Cardiac muscle cell (in vitro differentiated cells and primary cell): ENCODE data around the gene SLC26A6. TPM values are rescaled to one million over a fixed set of nuclear protein-coding genes. Genes with fewer than 3 reads are reported as not detected.

Source experiments
- DNase-seq, 2 donors: peaks; one replicate each; pipeline versions ENCODE4 v3.0.0 to v3.0.0-alpha.2; 2010 to 2017; ENCODE audit warnings: low read depth in 1 of 2, low spot score in 1 of 2
- H3K27ac ChIP-seq: fragments of 200-600 bp; sonication (generic); 2 replicates; pipeline ENCODE4 v1.5.1; 2016
- H3K27me3 ChIP-seq: fragments of 200-600 bp; sonication (generic); 2 replicates; pipeline ENCODE4 v1.6.0; 2016; ENCODE audit warnings: control low read depth
- H3K36me3 ChIP-seq: fragments of 200-600 bp; sonication (generic); 2 replicates; pipeline ENCODE4 v1.5.1; 2016; ENCODE audit warnings: control low read depth
- H3K4me1 ChIP-seq: fragments of 200-600 bp; sonication (generic); 2 replicates; pipeline ENCODE4 v1.8.1; 2017; ENCODE audit warnings: low read depth, mild to moderate bottlenecking, mixed run types
- H3K4me3 ChIP-seq: fragments of 200-600 bp; sonication (generic); 2 replicates; pipeline ENCODE4 v1.5.1; 2016; ENCODE audit warnings: mild to moderate bottlenecking
- H3K9me3 ChIP-seq: fragments of 200-600 bp; sonication (generic); 2 replicates; pipeline ENCODE4 v1.5.1; 2017; ENCODE audit warnings: low read depth, mild to moderate bottlenecking, control low read depth
- polyA plus RNA-seq: library from polyadenylated mRNA; unstranded; fragments of >200 nt; fragmentation: Nextera tagmentation; extraction: Ambion mirVana; gene quantifications from 2 replicates; pipeline ENCODE4 v1.2.1, GENCODE V29; 2016
- total RNA-seq: library from RNA; depleted of rRNA; stranded (reverse); fragments of >200 nt; gene quantifications from 2 replicates; pipeline ENCODE4 v1.2.3, GENCODE V29; 2016
- TF ChIP-seq, protein P1 (sequence below): IDR thresholded peaks from 2 replicates; pipeline ENCODE4 v1.5.1; 2012; ENCODE audit warnings: low read depth, mild to moderate bottlenecking, low read length

Gene SLC26A6
- total and polyA plus RNA-seq, 2 experiments from 2014 or later, result 68.1 to 87.4 TPM

DNA sequence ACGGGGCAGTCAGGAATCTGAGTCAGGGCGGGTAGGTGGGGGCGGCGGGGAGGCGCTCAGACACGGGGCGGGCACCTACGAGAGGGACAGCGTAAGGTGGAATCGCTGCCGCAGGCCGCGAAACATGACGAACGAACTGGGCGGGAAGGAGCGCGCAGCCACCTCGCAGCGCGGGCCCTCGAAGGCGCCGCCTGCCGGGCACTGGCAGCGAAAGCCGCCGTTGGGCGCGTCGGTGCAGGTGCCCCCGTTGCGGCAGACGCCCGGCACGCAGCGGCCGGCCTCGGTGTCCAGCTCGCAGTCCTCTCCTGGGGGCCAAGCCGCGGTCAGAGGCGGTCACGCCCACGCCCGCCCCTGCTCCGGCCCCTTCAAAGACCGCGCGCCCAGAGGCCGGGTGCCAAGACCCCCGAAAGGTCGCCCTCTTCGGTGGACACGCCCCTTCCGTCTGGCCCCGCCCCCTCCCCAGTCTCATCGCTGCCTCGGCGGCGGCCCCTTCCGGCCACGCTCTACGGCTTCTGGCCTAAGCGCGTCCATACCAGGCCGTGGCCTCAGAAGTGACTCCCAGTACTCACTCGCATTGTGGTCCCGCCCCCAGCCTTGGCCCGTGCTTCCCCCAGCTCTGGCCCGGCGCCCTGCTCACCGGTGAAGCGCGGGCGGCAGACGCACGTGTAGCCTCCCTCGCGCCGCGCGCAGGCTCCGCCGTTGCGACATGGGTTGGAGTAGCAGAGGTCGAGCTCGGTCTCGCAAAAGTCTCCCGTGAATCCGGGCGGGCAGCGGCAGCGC is 21.0 kb upstream of the SLC26A6 start:
- no peaks in the 10 kb centered on the region for H3K27me3 ChIP-seq
- no peaks in the 10 kb centered on the region for H3K36me3 ChIP-seq
- DNase-seq, result peak; percentile 85 to 88
- H3K4me3 ChIP-seq, result peak overlapping the region; percentile 29
- no peaks in the 10 kb centered on the region for H3K9me3 ChIP-seq
- no peak overlapping the region for H3K27ac ChIP-seq
- TF ChIP-seq, protein P1, sequence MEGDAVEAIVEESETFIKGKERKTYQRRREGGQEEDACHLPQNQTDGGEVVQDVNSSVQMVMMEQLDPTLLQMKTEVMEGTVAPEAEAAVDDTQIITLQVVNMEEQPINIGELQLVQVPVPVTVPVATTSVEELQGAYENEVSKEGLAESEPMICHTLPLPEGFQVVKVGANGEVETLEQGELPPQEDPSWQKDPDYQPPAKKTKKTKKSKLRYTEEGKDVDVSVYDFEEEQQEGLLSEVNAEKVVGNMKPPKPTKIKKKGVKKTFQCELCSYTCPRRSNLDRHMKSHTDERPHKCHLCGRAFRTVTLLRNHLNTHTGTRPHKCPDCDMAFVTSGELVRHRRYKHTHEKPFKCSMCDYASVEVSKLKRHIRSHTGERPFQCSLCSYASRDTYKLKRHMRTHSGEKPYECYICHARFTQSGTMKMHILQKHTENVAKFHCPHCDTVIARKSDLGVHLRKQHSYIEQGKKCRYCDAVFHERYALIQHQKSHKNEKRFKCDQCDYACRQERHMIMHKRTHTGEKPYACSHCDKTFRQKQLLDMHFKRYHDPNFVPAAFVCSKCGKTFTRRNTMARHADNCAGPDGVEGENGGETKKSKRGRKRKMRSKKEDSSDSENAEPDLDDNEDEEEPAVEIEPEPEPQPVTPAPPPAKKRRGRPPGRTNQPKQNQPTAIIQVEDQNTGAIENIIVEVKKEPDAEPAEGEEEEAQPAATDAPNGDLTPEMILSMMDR, result peak; percentile 53
- no peaks in the 10 kb centered on the region for H3K4me1 ChIP-seq

DNA sequence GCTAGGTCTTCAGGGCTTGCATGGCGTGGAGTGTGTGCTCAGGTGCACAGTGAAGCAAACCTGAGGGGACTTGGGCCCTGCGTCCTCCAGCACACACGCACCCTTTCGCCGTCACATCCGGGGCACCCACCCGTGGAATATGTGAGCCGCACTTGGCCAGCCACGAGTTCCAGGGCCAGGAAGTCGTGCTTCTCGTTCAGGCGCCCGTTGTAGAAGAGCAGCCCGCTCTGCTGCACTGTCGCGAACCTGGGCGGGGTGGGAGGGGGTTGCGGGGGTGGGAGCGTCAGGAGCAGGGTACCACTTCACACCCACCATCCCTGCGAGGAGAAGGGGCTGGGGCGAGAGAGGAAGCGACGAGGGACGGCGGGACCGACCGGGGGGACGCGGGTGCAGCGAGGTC is 20.3 kb upstream of the SLC26A6 start:
- Histone ChIP-seq H3K9me3 (no peaks in the 10 kb centered on the region), H3K4me3 (peak overlapping the region; percentile 29), H3K36me3 (no peaks in the 10 kb centered on the region), H3K27me3 (no peaks in the 10 kb centered on the region), H3K4me1 (no peaks in the 10 kb centered on the region), H3K27ac (no peak overlapping the region)
- TF ChIP-seq, protein P1, result no peak
- DNase-seq, result no peak

DNA sequence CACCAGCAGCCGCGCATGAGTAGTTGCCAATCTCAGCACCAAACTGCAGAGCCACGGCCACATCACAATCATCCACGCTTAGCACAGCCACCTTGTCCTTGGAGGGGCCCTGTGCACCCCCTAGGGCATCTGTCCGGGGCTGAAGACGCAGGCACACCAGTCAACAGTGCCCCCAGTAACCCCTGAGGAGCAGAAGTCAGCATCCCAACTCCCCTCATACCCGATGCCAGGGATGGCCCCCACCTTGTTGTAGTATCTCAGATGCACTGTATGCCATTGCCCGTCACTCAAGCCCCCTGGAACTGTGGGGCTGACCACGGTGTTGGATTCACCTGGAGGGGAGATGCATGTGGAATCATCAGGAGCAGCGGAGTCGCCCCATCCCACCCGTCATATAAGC is 19.8 kb upstream of the SLC26A6 start:
- no peak for DNase-seq
- Histone ChIP-seq H3K4me3 (no peak overlapping the region), H3K9me3 (no peaks in the 10 kb centered on the region), H3K27me3 (no peaks in the 10 kb centered on the region), H3K4me1 (no peaks in the 10 kb centered on the region), H3K27ac (no peak overlapping the region), H3K36me3 (no peaks in the 10 kb centered on the region)
- TF ChIP-seq, protein P1, result no peak

DNA sequence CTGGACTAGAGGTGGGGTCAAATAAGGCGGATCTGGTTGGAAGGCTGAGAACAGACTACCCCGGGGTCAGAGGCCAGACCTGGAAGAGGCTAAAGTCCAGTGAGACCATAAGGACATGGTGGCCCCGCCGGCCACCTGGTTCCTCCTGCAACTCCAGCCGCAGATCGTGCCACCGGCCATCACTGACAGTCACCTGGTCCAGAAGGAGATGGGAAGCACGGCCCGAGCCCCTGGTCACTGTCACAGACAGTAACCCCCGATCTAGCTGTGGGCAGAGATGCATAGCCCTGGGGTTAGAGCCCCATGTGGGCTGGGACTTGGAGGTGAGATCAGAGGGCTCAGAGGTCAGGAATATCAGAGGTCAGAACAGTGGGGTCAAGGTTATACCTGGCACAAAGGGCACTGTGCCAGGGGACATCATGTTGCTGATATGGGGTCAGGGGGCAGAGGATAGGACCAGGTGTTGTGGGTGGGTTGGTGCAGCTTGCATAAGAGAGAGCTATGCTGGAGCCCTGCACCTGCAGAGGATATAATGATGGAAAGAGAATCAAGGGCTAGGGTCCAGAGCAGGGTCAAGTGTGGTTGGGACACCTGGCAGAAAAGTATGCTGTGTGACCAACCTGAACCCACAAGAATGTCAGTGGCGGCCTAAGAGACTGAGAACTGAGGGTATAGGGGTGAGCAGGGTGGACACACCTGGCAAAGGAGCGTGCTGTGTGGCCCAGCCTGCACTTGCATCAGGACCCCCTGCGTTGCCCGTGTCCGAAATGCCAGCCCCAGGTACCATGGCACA is 17.9 kb upstream of the SLC26A6 start:
- no peak for DNase-seq
- Histone ChIP-seq H3K27ac (no peak overlapping the region), H3K4me3 (no peak overlapping the region), H3K36me3 (no peaks in the 10 kb centered on the region), H3K9me3 (no peaks in the 10 kb centered on the region), H3K27me3 (no peaks in the 10 kb centered on the region), H3K4me1 (no peaks in the 10 kb centered on the region)
- TF ChIP-seq, protein P1, result no peak

DNA sequence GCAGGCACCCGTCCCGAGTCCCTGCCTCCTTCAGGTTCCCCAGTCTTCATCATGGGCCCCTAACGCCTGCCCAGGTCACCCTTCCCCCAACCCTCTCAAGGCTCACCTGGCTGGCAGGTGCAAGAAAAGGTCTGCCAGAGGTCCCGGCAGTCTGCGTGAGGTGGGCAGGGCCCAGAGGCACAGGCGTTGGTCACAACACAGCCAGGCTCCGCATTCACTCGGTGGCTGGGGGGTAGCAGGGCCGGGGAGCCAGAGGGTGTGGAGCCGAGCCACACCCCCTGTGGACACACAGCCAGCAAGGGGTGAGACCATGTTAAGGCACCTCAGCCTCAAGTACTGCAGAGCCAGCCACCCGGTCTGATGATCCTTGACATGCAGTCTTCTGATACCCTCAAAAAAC is 16.5 kb upstream of the SLC26A6 start:
- Histone ChIP-seq H3K27me3 (no peaks in the 10 kb centered on the region), H3K27ac (no peak overlapping the region), H3K9me3 (no peaks in the 10 kb centered on the region), H3K4me1 (no peaks in the 10 kb centered on the region), H3K36me3 (no peaks in the 10 kb centered on the region), H3K4me3 (no peak overlapping the region)
- no peak for DNase-seq
- TF ChIP-seq, protein P1, result no peak
